SJCRH30 (cell line): Measurements from ENCODE around the gene MEGF10. TPM values are rescaled to one million over a fixed set of nuclear protein-coding genes. Genes with fewer than 3 reads are reported as not detected.

Experiments
- DNase-seq, 2 experiments: peaks; one replicate each; pipeline ENCODE4 v3.0.0-alpha.2; 2015 to 2020
- H3K27ac ChIP-seq: fragments of 250-450 bp; sonication (Bioruptor Pico); 2 replicates; pipeline ENCODE4 v1.5.1; 2020; ENCODE audit warnings: mild to moderate bottlenecking, moderate library complexity
- H3K27me3 ChIP-seq: fragments of 250-450 bp; sonication (Bioruptor Pico); 2 replicates; pipeline ENCODE4 v1.5.1; 2020; ENCODE audit warnings: mild to moderate bottlenecking, moderate library complexity
- H3K36me3 ChIP-seq: fragments of 250-450 bp; sonication (Bioruptor Pico); 2 replicates; pipeline ENCODE4 v1.5.1; 2020; ENCODE audit warnings: mild to moderate bottlenecking, moderate library complexity
- H3K4me1 ChIP-seq: fragments of 250-450 bp; sonication (Bioruptor Pico); 2 replicates; pipeline ENCODE4 v1.5.1; 2020; ENCODE audit warnings: mild to moderate bottlenecking, moderate library complexity
- H3K4me3 ChIP-seq: fragments of 250-450 bp; sonication (Bioruptor Pico); 2 replicates; pipeline ENCODE4 v1.5.1; 2020; ENCODE audit warnings: mild to moderate bottlenecking, moderate library complexity
- H3K9me3 ChIP-seq: fragments of 250-450 bp; sonication (Bioruptor Pico); replicated peaks from 2 replicates; pipeline ENCODE4 v1.5.1; 2020; ENCODE audit warnings: mild to moderate bottlenecking, moderate library complexity
- total RNA-seq: library from RNA; depleted of rRNA; stranded (reverse); fragments of >200 nt; shearing (Covaris generic); gene quantifications from 2 replicates; pipeline ENCODE4 v1.2.3, GENCODE V29; 2014

The MEGF10 gene
- total RNA-seq, 1 experiment from 2014 or later: 77.9 TPM

GRCh38 chr5:127353796-127354195 lies 63.2 kb downstream of the MEGF10 start:
- H3K27me3 ChIP-seq: no peaks in the 10 kb centered on the region
- DNase-seq: no peak
- peaks cover 26% of the 10 kb centered on the region for H3K36me3 ChIP-seq
- H3K27ac ChIP-seq: no peak overlapping the region
- no peak overlapping the region for H3K4me3 ChIP-seq
- peaks cover 53% of the 10 kb centered on the region for H3K4me1 ChIP-seq
- no peaks in the 10 kb centered on the region for H3K9me3 ChIP-seq

- Histone ChIP-seq H3K9me3 (no peaks in the 10 kb centered on the region), H3K27ac (peak overlapping the region; percentile 42), H3K4me1 (peaks cover 67% of the 10 kb centered on the region), H3K27me3 (no peaks in the 10 kb centered on the region), H3K36me3 (peaks cover 18% of the 10 kb centered on the region), H3K4me3 (no peak overlapping the region)
- DNase-seq: peak in 1 of 2 experiments; percentile 26
These were observed 64.7 kb downstream of the MEGF10 start for GRCh38 chr5:127355337-127355736.

- H3K4me3 ChIP-seq: peak overlapping the region; percentile 6
These were observed 67.7 kb downstream of the MEGF10 start for GRCh38 chr5:127358284-127358683.

GRCh38 chr5:127358740-127359139 lies 68.1 kb downstream of the MEGF10 start:
- DNase-seq: peak; percentile 20 to 80
- H3K4me3 ChIP-seq: peak overlapping the region; percentile 6; the same call in 1 of the 2 replicates
- H3K27ac ChIP-seq: peak overlapping the region; percentile 95
- peaks cover 53% of the 10 kb centered on the region for H3K4me1 ChIP-seq
- H3K9me3 ChIP-seq: no peaks in the 10 kb centered on the region; the same call in 1 of the 2 replicates
- peaks cover 7% of the 10 kb centered on the region; the same call in 1 of the 2 replicates for H3K36me3 ChIP-seq
- H3K27me3 ChIP-seq: no peaks in the 10 kb centered on the region

More at GRCh38 chr5:127358284-127358683, 67.7 kb downstream of the MEGF10 start:
- Histone ChIP-seq H3K27me3 (no peaks in the 10 kb centered on the region), H3K36me3 (peaks cover 8% of the 10 kb centered on the region; the same call in 1 of the 2 replicates), H3K4me1 (peaks cover 53% of the 10 kb centered on the region), H3K9me3 (no peaks in the 10 kb centered on the region; the same call in 1 of the 2 replicates), H3K27ac (peak overlapping the region; percentile 95)
- peak; percentile 62 to 81 for DNase-seq

- peaks cover 7% of the 10 kb centered on the region; the same call in 1 of the 2 replicates for H3K36me3 ChIP-seq
- no peak overlapping the region for H3K4me3 ChIP-seq
- H3K4me1 ChIP-seq: peaks cover 53% of the 10 kb centered on the region
- DNase-seq: no peak
- H3K27me3 ChIP-seq: no peaks in the 10 kb centered on the region
- H3K9me3 ChIP-seq: no peaks in the 10 kb centered on the region; the same call in 1 of the 2 replicates
- H3K27ac ChIP-seq: peak overlapping the region; percentile 95
These were observed 68.9 kb downstream of the MEGF10 start for GRCh38 chr5:127359502-127359901.

GRCh38 chr5:127363403-127363802 lies 72.8 kb downstream of the MEGF10 start:
- Histone ChIP-seq H3K4me3 (no peak overlapping the region), H3K9me3 (no peaks in the 10 kb centered on the region; the same call in 1 of the 2 replicates), H3K4me1 (peaks cover 40% of the 10 kb centered on the region), H3K27me3 (no peaks in the 10 kb centered on the region), H3K36me3 (peaks cover 10% of the 10 kb centered on the region; the same call in 1 of the 2 replicates), H3K27ac (no peak overlapping the region)
- DNase-seq: no peak

GRCh38 chr5:127367029-127367428 lies 76.4 kb downstream of the MEGF10 start:
- peaks cover 10% of the 10 kb centered on the region; the same call in 1 of the 2 replicates for H3K36me3 ChIP-seq
- no peak overlapping the region for H3K27ac ChIP-seq
- peaks cover 51% of the 10 kb centered on the region for H3K4me1 ChIP-seq
- DNase-seq: no peak
- no peaks in the 10 kb centered on the region; the same call in 1 of the 2 replicates for H3K9me3 ChIP-seq
- no peaks in the 10 kb centered on the region for H3K27me3 ChIP-seq
- H3K4me3 ChIP-seq: no peak overlapping the region

GRCh38 chr5:127367946-127368465 lies 77.4 kb downstream of the MEGF10 start:
- no peak for DNase-seq
- Histone ChIP-seq H3K36me3 (peaks cover 8% of the 10 kb centered on the region; the same call in 1 of the 2 replicates), H3K27ac (no peak overlapping the region)

GRCh38 chr5:127369796-127370195 lies 79.2 kb downstream of the MEGF10 start:
- peak; percentile 100 for DNase-seq
- Histone ChIP-seq H3K27me3 (no peaks in the 10 kb centered on the region), H3K4me3 (no peak overlapping the region), H3K27ac (peak overlapping the region; percentile 86), H3K36me3 (peaks cover 18% of the 10 kb centered on the region), H3K9me3 (no peaks in the 10 kb centered on the region), H3K4me1 (peaks cover 55% of the 10 kb centered on the region)

More at GRCh38 chr5:127367946-127368465, 77.4 kb downstream of the MEGF10 start:
- no peaks in the 10 kb centered on the region for H3K27me3 ChIP-seq
- H3K9me3 ChIP-seq: no peaks in the 10 kb centered on the region; the same call in 1 of the 2 replicates
- no peak overlapping the region for H3K4me3 ChIP-seq
- peaks cover 57% of the 10 kb centered on the region for H3K4me1 ChIP-seq

GRCh38 chr5:127370631-127371030 lies 80.0 kb downstream of the MEGF10 start:
- peaks cover 47% of the 10 kb centered on the region for H3K4me1 ChIP-seq

GRCh38 chr5:127373858-127374491 lies 83.4 kb downstream of the MEGF10 start:
- peaks cover 37% of the 10 kb centered on the region for H3K36me3 ChIP-seq
- H3K4me1 ChIP-seq: peaks cover 31% of the 10 kb centered on the region
- H3K27ac ChIP-seq: no peak overlapping the region
- H3K4me3 ChIP-seq: no peak overlapping the region
- no peak for DNase-seq
- H3K27me3 ChIP-seq: no peaks in the 10 kb centered on the region
- H3K9me3 ChIP-seq: no peaks in the 10 kb centered on the region

More at GRCh38 chr5:127370631-127371030, 80.0 kb downstream of the MEGF10 start:
- H3K9me3 ChIP-seq: no peaks in the 10 kb centered on the region
- H3K36me3 ChIP-seq: peaks cover 22% of the 10 kb centered on the region
- no peak overlapping the region for H3K4me3 ChIP-seq
- peak overlapping the region; percentile 86 for H3K27ac ChIP-seq
- no peak for DNase-seq
- H3K27me3 ChIP-seq: no peaks in the 10 kb centered on the region

- peaks cover 25% of the 10 kb centered on the region for H3K4me1 ChIP-seq
- no peaks in the 10 kb centered on the region for H3K9me3 ChIP-seq
- no peak overlapping the region for H3K27ac ChIP-seq
- no peaks in the 10 kb centered on the region for H3K27me3 ChIP-seq
- H3K4me3 ChIP-seq: no peak overlapping the region
- DNase-seq: no peak
- H3K36me3 ChIP-seq: peaks cover 44% of the 10 kb centered on the region
These were observed 84.5 kb downstream of the MEGF10 start for GRCh38 chr5:127375124-127375523.

GRCh38 chr5:127375544-127376091 lies 85.0 kb downstream of the MEGF10 start:
- no peak for DNase-seq
- no peaks in the 10 kb centered on the region for H3K9me3 ChIP-seq

GRCh38 chr5:127377651-127378050 lies 87.1 kb downstream of the MEGF10 start:
- no peaks in the 10 kb centered on the region for H3K27me3 ChIP-seq
- H3K4me1 ChIP-seq: no peaks in the 10 kb centered on the region; the same call in 1 of the 2 replicates
- no peak overlapping the region for H3K27ac ChIP-seq

More at GRCh38 chr5:127375544-127376091, 85.0 kb downstream of the MEGF10 start:
- no peaks in the 10 kb centered on the region for H3K27me3 ChIP-seq
- no peak overlapping the region for H3K4me3 ChIP-seq
- peaks cover 20% of the 10 kb centered on the region for H3K4me1 ChIP-seq
- H3K27ac ChIP-seq: no peak overlapping the region
- H3K36me3 ChIP-seq: peaks cover 45% of the 10 kb centered on the region

GRCh38 chr5:127385936-127386335 lies 95.3 kb downstream of the MEGF10 start:
- Histone ChIP-seq H3K27ac (no peak overlapping the region), H3K27me3 (no peaks in the 10 kb centered on the region), H3K9me3 (no peaks in the 10 kb centered on the region), H3K4me3 (no peak overlapping the region), H3K36me3 (peaks cover 45% of the 10 kb centered on the region), H3K4me1 (no peaks in the 10 kb centered on the region)
- DNase-seq: no peak

More at GRCh38 chr5:127377651-127378050, 87.1 kb downstream of the MEGF10 start:
- Histone ChIP-seq H3K9me3 (no peaks in the 10 kb centered on the region), H3K4me3 (no peak overlapping the region), H3K36me3 (peaks cover 59% of the 10 kb centered on the region)
- no peak for DNase-seq
